GM12875 (cell line): ENCODE data around the gene MSI2.

Source experiments
- H3K4me3 ChIP-seq: one replicate; pipeline ENCODE4 v1.5.1; 2011; ENCODE audit warnings: low read depth, low read length, control low read depth
- CTCF ChIP-seq: IDR thresholded peaks from 2 replicates; pipeline ENCODE4 v1.5.1; 2011; ENCODE audit warnings: low read depth, mild to moderate bottlenecking, control low read depth, inconsistent platforms, low read length, moderate library complexity, borderline replicate concordance; ENCODE audit not compliant: insufficient read depth

The MSI2 gene

GRCh38 chr17:57599271-57600045 is 343.1 kb downstream of the MSI2 start:
- no peak overlapping the region for H3K4me3 ChIP-seq
- no peak for TF ChIP-seq CTCF

GRCh38 chr17:57600074-57600473 is 343.8 kb downstream of the MSI2 start:
- TF ChIP-seq CTCF = no peak
- no peak overlapping the region for H3K4me3 ChIP-seq

- no peak overlapping the region for H3K4me3 ChIP-seq
- TF ChIP-seq CTCF = no peak
Observed at GRCh38 chr17:57601143-57601735, 344.9 kb downstream of the MSI2 start.

- H3K4me3 ChIP-seq = no peak overlapping the region
- TF ChIP-seq CTCF = no peak
Observed at GRCh38 chr17:57602896-57603295, 346.6 kb downstream of the MSI2 start.

- TF ChIP-seq CTCF = no peak
- no peak overlapping the region for H3K4me3 ChIP-seq
Observed at GRCh38 chr17:57603546-57603945, 347.2 kb downstream of the MSI2 start.

- H3K4me3 ChIP-seq = no peak overlapping the region
- TF ChIP-seq CTCF = no peak
Observed at GRCh38 chr17:57603978-57604377, 347.7 kb downstream of the MSI2 start.
